ENCODE measurements around the gene UNC5CL.

UNC5CL gene, protein sequence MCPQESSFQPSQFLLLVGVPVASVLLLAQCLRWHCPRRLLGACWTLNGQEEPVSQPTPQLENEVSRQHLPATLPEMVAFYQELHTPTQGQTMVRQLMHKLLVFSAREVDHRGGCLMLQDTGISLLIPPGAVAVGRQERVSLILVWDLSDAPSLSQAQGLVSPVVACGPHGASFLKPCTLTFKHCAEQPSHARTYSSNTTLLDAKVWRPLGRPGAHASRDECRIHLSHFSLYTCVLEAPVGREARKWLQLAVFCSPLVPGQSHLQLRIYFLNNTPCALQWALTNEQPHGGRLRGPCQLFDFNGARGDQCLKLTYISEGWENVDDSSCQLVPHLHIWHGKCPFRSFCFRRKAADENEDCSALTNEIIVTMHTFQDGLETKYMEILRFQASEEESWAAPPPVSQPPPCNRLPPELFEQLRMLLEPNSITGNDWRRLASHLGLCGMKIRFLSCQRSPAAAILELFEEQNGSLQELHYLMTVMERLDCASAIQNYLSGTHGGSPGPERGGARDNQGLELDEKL

DNA sequence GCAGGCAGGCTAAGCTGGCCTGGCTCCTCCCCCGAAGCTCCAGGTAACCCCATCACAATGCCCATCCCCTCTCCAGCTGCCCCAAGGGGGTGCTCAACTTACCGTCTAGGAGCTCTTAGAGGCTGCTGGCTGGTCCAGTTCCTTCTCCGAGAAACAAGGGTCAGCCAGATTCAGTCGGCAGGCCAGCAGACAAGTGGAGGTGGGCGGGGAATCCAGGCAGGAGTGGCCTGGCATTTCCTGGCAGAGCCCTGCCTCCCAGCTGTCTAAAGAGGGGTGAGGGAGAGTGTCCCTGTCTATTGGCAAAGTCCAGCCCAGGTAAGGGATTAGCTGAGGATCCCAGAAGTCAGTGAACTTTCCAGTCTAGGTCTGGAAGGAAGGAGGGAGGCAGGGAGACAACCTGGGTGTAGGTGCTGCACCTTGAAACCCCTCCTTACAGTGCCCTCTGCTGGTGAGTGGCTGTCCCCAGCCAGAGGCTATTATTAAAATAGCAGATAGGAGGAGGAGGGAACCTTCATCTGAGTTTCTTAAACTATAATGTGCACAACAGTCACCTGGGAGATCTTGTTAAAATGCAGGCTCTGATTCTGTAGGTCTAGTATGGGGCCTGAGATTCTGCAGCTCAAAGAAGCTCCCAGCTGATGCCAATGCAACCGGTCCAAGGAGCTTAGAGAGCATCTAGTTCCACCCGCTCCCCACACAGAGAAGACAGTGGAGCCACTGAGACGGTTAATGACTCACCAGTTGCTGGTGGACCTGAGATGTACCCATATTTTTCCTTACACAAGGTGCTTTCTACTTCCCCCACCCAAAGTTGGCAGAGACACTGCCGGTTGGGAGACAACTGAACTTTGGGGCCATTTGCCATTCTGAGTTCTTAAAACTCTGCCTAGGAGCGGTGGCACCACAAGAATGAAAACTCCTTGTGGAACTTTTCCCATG lies at the start of gene UNC5CL:
Gene UNC5CL, minus strand, starts transcription at position 162 of the 939 bp plus-strand sequence. CDS start 4,147 bp downstream, outside the sequence.
- DNase-seq = peak; percentile 29

DNA sequence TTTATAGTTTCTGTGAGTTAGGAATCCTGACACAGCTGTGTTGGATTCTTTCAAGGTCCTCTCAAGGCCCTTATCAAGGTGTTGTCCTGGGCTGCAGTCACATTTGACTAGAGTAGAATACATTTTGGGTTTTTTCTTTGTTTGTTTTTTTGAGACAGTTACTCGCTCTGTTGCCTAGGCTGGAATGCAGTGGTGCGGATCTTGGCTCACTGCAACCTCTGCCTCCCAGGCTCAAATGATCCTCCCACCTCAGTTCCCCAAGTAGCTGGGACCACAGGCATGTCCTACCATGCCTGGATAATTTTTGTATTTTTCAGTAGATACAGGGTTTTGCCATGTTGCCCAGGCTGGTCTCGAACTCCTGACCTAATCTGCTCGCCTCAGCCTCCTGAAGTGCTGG lies 49.4 kb upstream of the UNC5CL start:
- no peak for DNase-seq

DNA sequence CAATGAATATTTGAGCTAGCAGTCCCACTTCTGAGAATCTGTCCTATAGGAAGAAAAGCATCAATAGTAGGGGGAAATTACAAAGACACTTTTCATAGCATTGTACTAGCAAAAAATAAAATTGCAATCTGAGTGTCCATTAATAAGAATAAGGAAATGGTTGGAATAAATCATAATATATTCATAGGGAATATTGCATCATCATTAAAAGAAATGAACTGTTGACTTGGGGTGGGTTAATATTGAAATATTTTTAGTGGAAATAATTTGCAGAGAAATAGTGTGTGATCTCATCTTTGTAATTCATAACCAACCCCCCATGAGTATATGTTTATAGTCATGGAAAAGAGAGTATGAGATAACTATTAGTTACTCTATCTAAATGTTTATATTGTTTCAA lies 46.2 kb upstream of the UNC5CL start:
- DNase-seq = no peak

DNA sequence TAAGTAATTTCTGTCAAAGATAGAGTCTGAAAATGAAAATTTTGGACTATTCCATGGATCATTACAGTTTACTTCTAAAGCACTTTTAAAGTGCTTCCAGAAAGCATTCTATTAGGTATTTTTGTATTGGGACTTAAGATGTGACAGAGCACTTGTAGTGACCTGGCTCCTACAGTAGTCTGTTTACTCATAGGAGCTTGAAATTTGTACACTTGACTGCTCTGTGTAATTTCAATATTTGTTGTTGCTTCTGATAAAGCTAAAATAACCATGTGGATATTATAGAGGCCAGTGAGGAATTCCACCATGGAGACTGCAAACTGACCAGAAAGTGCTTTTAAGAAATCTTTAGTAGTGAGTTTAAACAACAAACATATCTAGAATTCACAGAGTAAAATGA lies 44.1 kb upstream of the UNC5CL start:
- no peak for DNase-seq

DNA sequence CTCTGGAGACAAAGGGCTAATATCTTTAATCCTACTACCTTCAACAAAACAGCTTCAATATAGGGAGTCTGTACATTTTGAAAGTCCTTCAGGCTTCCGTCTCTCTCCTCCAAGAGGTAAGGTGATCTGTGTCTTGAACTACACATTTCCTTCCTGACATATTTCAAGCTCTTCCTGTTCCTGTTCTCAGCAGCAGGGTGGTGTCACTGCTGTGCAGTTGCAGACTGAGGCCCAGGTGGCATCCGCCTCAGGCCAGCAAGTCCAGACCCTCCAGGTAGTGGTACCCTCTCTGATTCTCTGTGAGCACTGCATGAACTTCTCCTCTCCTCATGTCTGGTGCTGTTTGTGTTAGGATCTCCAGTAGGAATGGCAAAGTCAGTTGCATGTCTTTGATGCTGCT lies 41.6 kb upstream of the UNC5CL start:
- DNase-seq = no peak

DNA sequence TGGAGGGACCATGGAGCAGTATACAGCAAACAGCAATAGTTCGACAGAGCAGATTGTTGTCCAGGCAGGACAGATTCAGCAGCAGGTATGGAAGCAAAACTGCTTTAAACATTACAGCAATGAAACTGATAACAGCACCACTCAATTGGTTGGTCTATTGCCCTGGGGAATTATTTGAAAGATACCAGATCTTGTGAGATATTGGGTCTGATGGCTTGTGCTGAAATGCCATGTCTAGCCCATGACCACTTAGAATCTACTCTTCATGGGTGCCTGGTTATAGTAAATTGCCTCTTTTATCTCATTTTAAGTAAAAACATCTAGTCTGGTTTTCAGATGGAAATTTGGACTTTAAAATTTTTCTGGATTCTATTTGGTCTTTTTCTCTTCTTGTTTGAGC lies 40.1 kb upstream of the UNC5CL start:
- no peak for DNase-seq

DNA sequence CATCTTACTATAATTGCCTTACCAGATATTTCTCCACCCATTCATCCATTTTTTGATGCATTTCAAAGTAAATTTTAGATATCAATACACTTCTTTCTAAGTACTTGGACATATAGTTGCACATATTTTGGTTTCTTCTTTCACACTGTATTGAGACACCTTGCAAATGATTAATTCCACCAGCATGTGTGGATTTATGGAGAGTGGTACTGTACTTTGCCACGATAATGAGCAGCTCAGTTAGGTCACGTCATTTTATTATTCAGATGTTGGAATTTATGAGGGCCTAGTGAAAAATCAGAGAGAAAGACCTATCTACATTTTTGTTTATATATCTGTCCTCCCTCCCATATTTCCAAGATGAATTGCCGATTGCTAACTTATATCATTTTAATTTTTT lies 39.1 kb upstream of the UNC5CL start:
- no peak for DNase-seq

DNA sequence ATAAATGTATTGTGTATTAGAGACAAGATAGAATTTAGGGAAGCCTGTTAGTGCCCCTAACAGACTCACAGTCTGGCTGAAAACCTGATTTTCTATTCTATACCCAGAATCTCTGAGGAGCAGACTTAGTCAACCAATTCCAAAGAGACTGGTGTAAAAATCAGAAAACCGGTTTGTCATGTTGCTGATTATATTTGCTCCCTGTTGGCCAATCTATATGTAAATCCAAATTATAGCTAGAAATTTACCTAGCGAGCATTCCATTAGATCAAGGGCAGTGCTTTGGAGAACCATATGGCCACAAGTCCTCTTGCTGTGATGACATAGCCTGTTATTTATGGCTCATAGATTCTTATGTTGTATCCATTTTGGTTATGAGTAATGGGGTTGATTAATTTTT lies 38.5 kb upstream of the UNC5CL start:
- no peak for DNase-seq

DNA sequence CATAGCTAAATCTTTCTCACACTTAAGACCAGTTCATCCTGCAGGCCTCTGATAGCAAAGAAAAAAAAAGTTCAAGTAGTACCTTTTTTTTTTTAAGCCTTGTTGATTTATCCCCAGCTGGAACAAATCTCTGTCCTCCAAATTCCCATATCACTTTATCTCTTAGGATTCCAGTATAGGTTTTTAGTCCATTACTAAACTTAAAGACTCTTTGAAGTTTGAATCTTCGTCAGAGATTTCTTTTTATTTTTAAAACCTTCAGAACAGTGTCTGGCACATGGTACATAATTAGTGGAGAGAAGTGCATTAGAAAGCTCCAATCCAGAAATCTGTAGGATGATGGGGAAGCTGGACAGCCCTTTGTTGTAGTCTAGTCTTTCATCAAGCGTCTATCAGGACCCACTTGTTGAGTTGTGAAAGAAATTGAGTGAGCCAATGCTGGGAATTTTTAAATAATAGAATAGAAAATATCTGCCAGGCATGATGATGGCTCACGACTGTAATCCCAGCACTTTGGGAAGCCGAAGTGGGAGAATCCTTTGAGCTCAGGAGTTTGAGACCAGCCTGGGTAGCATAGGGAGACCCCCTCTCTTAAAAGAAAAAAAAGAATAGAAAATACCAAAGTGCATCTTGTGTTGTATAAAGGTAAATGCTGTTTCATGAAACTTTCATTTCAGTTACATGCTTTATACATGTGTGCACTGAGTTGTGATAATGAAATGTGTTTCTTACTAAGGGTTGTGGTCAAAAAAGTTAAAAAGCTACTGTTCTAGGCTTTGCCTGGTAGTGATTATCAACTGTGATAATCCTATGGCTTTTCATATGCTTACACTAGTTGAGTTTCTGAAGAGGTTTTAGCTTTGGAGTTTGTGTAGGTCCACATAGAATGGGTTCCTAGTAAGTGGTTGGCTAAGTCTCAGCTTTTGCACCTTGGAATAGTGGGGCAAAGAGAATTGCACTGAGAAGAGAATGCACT lies 36.9 kb upstream of the UNC5CL start:
- DNase-seq = no peak

DNA sequence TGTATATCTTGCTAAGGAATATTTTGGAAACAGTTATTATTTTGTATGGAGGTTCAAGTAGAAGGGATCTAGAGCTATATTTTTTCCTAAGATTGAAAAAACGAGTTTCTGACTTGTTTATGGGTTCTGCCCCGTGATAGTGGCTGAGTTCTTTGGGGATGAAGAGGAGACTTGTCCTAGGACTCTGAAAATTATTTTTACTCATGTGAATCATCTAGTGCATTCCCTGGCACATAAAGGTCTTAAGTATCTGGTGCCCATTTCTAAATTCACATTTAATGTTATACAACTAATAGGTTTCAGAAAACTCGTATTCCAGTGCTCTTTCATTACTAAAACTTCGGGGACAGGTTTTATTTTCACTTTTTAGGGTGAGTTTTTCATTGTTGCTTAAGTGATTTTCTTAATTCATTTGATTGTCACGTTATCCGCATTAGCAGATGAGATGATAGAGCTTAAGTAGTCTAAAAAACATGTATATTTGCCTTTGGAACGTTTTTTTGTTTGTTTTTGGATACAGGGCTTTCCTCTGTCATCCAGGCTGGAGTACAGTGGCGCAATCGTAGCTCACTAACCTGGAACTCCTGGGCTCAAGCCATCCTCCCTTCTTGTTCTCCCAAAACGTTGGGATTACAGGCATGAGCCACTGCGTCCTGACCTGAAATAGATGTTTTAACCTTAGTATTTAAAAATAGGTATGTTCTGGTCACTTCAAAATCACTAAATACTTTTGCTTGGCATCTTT lies 35.8 kb upstream of the UNC5CL start:
- no peak for DNase-seq

DNA sequence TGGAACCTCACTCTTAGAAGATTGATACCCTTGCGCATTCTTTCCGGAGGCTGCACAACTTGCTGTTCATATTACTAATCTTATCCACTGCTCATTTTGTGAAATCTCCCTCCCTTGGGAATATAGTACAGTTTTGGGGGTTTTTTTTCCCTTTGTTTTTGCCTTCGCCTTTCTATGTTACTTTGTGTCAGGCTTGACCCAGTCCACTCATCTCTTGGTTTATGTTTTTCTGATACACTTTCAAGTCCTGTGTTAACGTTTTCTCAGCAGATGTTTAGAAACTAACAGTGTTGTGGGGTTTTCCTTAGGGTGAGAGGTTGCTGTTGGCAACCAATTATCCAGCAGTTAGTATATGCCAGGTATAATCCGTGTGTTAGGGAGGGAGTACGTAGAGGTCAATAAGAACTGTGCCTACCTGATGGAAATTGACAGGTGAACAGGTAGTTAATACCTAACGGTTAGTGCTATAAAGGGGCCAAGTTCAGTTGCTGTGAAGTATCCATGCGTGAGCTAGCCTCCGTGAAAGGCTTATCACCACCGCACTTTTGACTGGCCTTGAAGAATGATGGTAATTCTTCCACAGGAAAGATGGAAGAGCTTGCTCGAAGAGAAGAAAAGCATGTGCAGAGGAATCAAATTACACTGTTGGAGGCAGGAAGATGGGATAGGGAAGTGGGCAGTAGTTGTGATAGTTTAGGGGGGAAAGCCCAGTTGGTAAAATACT lies 35.1 kb upstream of the UNC5CL start:
- no peak for DNase-seq

DNA sequence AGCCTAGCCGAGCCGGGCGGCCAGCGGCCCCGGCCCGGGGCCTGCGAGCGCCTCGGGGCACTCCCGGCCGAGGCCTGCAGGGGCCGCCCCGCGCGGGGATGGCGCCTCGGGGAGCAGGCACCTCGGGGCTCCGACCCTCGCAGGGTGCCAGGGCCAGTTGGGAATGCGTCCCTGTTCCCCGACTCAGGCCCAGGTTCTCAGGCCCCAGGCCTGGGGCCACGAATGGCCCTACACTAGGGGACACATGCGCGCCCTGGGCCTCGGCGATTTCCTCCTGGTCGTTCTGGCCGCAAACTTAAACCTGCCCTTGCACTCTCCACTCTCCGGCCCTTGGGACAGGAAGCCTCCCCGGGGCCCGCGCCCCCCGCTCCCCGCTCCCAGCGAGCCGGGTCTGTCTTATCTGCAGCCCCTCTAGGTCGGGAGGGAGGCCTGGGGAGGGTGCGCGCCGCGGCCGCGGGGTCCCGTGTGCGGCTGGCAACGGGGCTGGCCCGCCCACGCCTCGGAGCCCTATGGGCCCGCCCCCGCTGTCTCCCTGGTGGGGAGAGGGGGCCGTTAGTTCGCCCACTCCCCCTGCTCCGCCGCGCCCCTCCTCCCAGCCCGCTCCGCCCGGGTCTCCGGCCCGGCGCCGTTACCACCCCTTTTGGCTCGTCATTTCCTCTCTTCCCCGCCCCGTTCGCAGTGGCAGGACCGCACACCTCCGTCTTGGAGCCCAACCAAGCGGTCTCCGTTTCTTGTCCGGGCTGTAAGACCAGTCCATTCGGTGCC lies 34.4 kb upstream of the UNC5CL start:
- DNase-seq = peak; percentile 81

DNA sequence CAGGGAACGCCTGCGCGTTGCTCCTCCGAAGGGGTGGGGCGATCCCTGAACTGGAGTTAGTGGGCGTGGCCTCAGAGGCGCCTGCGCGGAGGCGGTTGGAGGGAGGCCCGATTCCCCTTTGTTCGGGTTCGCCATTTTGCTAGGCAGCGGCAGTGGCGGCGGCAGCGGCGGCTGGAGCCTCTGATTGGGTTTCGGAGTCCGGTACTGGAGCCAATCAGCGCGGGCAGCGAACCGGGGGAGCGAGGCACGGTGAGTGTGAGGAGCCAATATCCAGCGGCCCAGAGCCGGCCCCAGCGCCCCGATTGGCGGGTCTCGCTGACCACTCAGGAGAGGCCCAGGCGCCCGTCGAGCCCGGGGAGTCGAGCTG lies 33.8 kb upstream of the UNC5CL start, which contains the start of gene NFYA:
Gene NFYA, plus strand, starts transcription at position 139 of the 367 bp plus-strand sequence. CDS start 6,116 bp downstream, outside the sequence.
- DNase-seq = no peak

DNA sequence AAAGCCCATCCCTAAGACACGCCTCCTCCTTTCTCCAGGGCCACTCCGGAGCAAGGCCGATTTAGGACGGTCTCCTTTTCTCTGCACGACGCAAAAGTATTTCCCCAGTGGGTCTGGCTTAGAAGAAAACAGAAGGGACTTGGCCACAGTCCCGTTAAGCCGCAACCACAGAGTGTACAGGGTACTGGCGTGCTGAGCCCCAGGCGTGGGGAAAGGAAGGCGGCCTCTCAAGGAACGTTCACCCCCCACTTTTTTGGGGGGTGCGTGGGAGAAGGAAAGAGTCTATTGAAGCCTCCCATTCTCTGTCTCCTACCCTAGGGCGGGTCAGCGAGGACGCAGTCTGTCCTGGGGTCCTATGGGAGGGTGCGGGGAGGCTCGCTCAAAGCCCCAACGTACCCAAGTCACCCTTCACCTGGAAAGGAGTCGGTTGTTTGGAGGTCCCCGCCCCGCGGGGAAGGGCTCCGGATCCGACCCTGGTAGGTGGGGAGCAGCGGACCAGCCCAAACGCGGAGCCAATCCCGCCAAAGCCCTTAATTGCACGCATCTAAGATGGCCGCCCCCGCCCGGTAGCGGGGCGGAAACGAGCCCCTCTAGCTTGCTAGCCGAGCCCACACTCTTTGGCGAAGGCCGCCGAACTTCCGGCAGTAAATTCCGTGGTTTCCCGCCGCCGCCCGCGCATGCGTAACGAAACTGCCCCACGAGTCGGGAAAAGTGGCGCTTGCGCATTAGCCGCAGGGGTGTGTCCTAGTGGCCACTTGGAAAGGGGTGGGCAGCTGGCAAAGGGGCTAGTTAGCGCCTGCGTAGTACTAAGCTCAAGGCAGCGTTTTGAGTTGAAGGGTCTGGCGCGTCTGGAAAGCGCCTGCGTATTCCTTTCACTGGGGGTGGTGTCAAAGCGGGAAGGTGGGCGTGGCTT lies 33.2 kb upstream of the UNC5CL start, which contains the start of gene OARD1:
Gene OARD1, minus strand, starts transcription at position 434 of the 913 bp plus-strand sequence. CDS start 722 bp downstream, outside the sequence.
- peak; percentile 100 for DNase-seq

DNA sequence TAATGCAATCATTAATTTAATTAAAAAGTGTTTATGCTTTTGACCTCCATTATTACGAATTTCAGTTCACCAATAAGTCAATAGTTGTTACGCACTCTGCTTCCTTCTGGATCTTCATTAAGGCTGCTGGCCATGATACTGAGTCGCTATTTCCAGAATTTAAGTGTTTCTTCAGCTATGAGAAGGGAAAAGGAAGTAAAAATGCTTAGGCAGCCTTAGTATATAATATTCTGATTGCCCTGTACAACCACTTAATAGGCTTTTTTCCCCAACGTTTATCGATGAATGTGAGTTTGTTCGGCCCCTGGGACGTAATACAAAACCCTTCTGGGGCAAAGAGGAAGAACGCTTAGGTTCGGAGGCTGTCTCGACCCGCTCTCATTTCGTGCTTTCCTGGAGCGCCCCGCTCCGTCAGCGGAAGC lies 32.5 kb upstream of the UNC5CL start:
- DNase-seq = no peak

DNA sequence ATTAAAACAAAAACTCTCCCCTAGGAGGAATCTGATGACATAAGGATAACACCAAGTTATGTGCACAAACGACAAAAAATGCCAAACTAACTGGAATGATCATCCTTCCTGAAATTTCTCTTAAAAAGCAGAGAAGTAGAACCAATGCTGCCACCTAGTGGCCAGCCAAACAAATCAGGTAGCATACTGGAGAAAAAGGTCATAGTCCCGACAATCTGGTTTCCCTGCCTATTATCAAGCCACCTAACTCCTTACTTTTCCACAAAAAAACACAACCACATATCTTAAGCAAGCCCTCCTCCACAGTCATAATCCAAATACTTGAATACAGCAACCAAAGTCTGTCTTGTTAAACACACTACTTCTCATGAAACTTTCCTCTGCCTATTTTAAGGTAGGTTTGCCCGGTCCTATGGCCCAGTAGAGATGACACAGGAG lies 27.9 kb upstream of the UNC5CL start:
- DNase-seq = peak; percentile 62

DNA sequence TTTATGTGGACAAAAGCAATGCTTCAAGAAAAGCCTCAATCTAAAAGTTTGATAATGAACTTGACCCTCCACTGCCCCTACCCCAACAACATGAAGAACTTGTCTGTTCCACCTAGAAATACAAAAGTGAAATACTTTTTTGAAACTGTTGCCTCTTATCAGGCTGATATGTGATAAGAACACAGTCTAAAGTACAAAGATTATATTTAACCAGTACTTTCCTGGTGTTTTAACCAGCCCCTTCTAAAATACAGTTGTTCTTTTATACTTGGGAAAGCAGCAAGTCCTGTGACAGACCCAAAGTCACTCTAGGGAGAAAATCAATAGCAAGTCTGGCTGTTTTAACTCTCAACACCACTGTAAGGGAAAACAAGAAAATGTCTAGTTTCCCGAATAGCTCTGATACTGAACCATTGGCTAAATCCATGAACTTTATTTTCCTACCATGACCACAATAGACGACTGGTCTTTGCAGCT lies 26.6 kb upstream of the UNC5CL start:
- DNase-seq = no peak

DNA sequence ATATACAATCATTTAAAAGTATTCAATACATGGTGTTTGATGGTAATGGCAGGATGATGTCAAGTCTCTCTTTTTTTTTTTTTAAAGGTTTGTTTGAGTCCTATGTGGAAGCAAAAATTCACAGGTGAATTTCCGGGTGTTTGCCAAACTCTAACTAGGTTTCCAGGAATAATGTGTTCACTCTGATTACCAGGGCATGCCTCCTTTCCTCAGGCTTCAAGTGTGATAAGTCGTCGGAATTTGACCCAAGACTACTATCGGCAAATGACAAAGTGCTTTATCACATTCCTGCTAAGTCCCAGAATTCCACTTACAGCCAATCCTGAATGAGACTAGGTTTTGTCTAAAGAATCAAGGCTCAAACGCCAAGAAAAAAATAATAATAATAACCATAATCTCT lies 25.8 kb upstream of the UNC5CL start:
- DNase-seq = no peak

DNA sequence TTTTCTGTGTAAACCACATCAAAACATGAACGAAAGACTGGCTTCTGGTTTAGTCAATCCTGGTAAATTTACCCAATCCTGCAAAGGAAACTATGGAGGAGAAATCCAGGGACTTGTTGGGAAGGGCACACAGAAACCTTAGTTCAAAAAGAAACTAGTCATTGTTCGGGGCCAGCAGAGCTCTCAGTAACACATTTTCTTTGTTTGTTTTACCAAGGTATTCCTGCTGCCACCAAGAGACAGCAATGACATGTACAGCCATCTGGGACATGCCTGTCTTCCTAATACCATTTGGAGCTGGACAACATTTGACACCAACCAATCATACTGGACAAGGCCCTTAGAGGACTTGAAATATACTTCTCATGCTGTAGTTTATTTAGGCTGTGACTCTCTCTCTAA lies 24.9 kb upstream of the UNC5CL start:
- DNase-seq = no peak
